K562 (cell line): ENCODE results near the gene ZNF646. TPM values are rescaled to one million over a fixed set of nuclear protein-coding genes. Genes with fewer than 3 reads are reported as not detected.

Source experiments
- CBFA2T3 ChIP-seq: fragments of 450-650 bp; IDR thresholded peaks from 2 replicates; pipeline ENCODE4 v1.6.1; 2017
- EP300 ChIP-seq: IDR thresholded peaks from 2 replicates; pipeline ENCODE4 v1.6.1; 2012; ENCODE audit warnings: low read length, improper control_type of control experiment
- ESRRB ChIP-seq: fragments of 250-450 bp; sonication (Bioruptor Pico); IDR thresholded peaks from 2 replicates; pipeline ENCODE4 v1.5.0; 2020; ENCODE audit warnings: mild to moderate bottlenecking, moderate library complexity, borderline replicate concordance
- JUN ChIP-seq, 2 experiments: sonication (generic) in 1 of 2; formaldehyde crosslinking in 1 of 2; IDR thresholded peaks; 2 replicates each; pipeline versions ENCODE4 v1.6.1 to v1.8.0; 2012 to 2022; ENCODE audit warnings: borderline replicate concordance in 2 of 2, mild to moderate bottlenecking in 2 of 2, improper control_type of control experiment in 1 of 2, low read depth in 1 of 2, low read length in 1 of 2, missing genetic modification reagents in 1 of 2
- KAT7 ChIP-seq: sonication (generic); formaldehyde crosslinking; IDR thresholded peaks from 2 replicates; pipeline ENCODE4 v1.8.0; 2022; ENCODE audit warnings: missing genetic modification reagents, mild to moderate bottlenecking, borderline replicate concordance
- KDM1A ChIP-seq, 2 experiments: fragments of 450-650 bp; IDR thresholded peaks; 2 replicates each; pipeline ENCODE4 v1.6.1; 2016; ENCODE audit warnings: mild to moderate bottlenecking in 2 of 2
- MTA1 ChIP-seq: fragments of 450-650 bp; IDR thresholded peaks from 2 replicates; pipeline ENCODE4 v1.6.1; 2017; ENCODE audit warnings: borderline replicate concordance
- MYNN ChIP-seq, 2 experiments: sonication (generic); formaldehyde crosslinking in 1 of 2; IDR thresholded peaks; 2 replicates each; pipeline versions ENCODE4 v1.5.0 to v1.6.1; 2016 to 2020; ENCODE audit warnings: antibody characterized with exemption in 1 of 2, missing genetic modification reagents in 1 of 2
- NR2C1 ChIP-seq, 2 experiments: fragments of 450-650 bp; IDR thresholded peaks; 2 replicates each; pipeline ENCODE4 v1.6.1; 2017; ENCODE audit warnings: mild to moderate bottlenecking in 2 of 2, antibody characterized with exemption in 1 of 2, inconsistent platforms in 1 of 2, missing compliant biosample characterization in 1 of 2, missing genetic modification characterization in 1 of 2
- NR2F6 ChIP-seq: fragments of 450-650 bp; formaldehyde crosslinking; IDR thresholded peaks from 2 replicates; pipeline ENCODE4 v1.4.0; 2020; ENCODE audit warnings: mild to moderate bottlenecking
- NUFIP1 ChIP-seq: fragments of 450-650 bp; IDR thresholded peaks from 2 replicates; pipeline ENCODE4 v1.6.1; 2018; ENCODE audit not compliant: partially characterized antibody
- POLR2G ChIP-seq: fragments of 200-400 bp; formaldehyde crosslinking; IDR thresholded peaks from 2 replicates; pipeline ENCODE4 v1.6.1; 2017; ENCODE audit warnings: low read depth, mild to moderate bottlenecking, antibody characterized with exemption, low read length, moderate library complexity
- RCOR1 ChIP-seq, 2 experiments: IDR thresholded peaks; 2 replicates each; pipeline ENCODE4 v1.6.1; 2012; ENCODE audit warnings: low read depth in 2 of 2, low read length in 2 of 2, borderline replicate concordance in 1 of 2, improper control_type of control experiment in 1 of 2
- RFX7 ChIP-seq: fragments of 250-450 bp; sonication (Bioruptor Pico); IDR thresholded peaks from 2 replicates; pipeline ENCODE4 v1.5.1; 2021; ENCODE audit warnings: mild to moderate bottlenecking
- RHOXF2B ChIP-seq: fragments of 250-450 bp; sonication (Bioruptor Pico); conservative IDR thresholded peaks from 2 replicates; pipeline ENCODE4 v1.5.1; 2021
- TBL1XR1 ChIP-seq, 2 experiments: IDR thresholded peaks; 2 replicates each; pipeline ENCODE4 v1.6.1; 2012; ENCODE audit warnings: improper control_type of control experiment in 2 of 2, low read length in 2 of 2, mild to moderate bottlenecking in 1 of 2
- U2AF1 ChIP-seq: fragments of 200-400 bp; formaldehyde crosslinking; optimal IDR thresholded peaks from 2 replicates; pipeline ENCODE3; 2017; ENCODE audit warnings: mild to moderate bottlenecking, low read depth, low read length, moderate library complexity
- ZNF212 ChIP-seq: fragments of 450-650 bp; formaldehyde crosslinking; IDR thresholded peaks from 2 replicates; pipeline ENCODE4 v1.4.0; 2020; ENCODE audit warnings: mild to moderate bottlenecking
- ZNF311 ChIP-seq: fragments of 250-450 bp; sonication (Bioruptor Pico); IDR thresholded peaks from 2 replicates; pipeline ENCODE4 v1.4.0; 2020; ENCODE audit warnings: mild to moderate bottlenecking, moderate library complexity
- polyA plus RNA-seq, 8 experiments: library from polyadenylated mRNA; depleted of rRNA in 4 of 8; stranded (reverse) in 5 of 8; unstranded in 3 of 8; fragments of >200 nt; fragmentation: Nextera tagmentation in 2 of 8; fragmentation: Illumina TruSeq in 1 of 8; extraction: Ambion mirVana in 2 of 8; extraction: Trizol in 1 of 8; gene quantifications; 2 replicates each; pipeline versions ENCODE4 v1.2.1 to v1.2.3, GENCODE V29; 2011 to 2014; ENCODE audit warnings: inconsistent platforms in 1 of 8, missing spikeins in 1 of 8
- total RNA-seq, 7 experiments: library from RNA; depleted of rRNA in 6 of 7; stranded (reverse); fragments of >200 nt in 6 of 7; fragmentation: Illumina TruSeq in 2 of 7; extraction: Trizol in 2 of 7; gene quantifications; 2 replicates each; pipeline versions ENCODE4 v1.2.1 to v1.2.3, GENCODE V29; 2011 to 2021; ENCODE audit warnings: low replicate concordance in 1 of 7
- TF ChIP-seq, protein P1 (sequence below): IDR thresholded peaks from 2 replicates; pipeline ENCODE4 v1.6.1; 2011; ENCODE audit not compliant: insufficient read length; ENCODE audit errors: extremely low read depth
- TF ChIP-seq, protein P2 (sequence below), 2 experiments: fragments of 450-650 bp; IDR thresholded peaks; 2 replicates each; pipeline ENCODE4 v1.6.1; 2016; ENCODE audit warnings: mild to moderate bottlenecking in 2 of 2, borderline replicate concordance in 1 of 2, low read depth in 1 of 2, moderate library complexity in 1 of 2

The ZNF646 gene
- total and polyA plus RNA-seq, 9 of the 15 experiments (the other 6 are each of a cell fraction or from before 2014, with no cell fraction given), result 0.08 to 20.6 (median 8.0) TPM

DNA sequence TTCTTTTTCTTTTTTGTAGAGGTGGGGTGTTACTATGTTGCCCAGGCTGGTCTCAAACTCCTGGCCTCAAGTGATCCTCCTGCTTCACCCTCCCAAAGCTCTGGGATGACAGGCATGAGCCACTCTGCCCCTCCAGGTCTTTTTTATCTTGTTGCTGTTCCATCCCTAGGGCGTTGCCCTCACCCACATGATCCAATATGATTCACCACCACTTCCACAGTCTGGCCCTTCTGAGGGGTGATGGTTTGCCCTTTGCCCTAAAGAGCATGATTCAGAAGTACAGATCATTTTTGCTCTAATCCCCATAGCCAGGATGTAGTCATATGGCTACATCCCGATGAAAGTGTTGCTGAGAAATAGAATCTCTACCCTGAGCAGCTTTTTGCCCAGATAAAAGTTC lies 22.1 kb upstream of the ZNF646 start (continued):
- TF ChIP-seq, protein P1, sequence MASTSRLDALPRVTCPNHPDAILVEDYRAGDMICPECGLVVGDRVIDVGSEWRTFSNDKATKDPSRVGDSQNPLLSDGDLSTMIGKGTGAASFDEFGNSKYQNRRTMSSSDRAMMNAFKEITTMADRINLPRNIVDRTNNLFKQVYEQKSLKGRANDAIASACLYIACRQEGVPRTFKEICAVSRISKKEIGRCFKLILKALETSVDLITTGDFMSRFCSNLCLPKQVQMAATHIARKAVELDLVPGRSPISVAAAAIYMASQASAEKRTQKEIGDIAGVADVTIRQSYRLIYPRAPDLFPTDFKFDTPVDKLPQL, result no peak
- no peak for TF ChIP-seq NR2F6 (CRISPR knock-in tag)
- 0 out of 2 replicates have a peak, but pooled peaks have one; percentile 20 for TF ChIP-seq EP300
- TF ChIP-seq RFX7, result no peak
- TF ChIP-seq NR2C1 (IDR thresholded peaks at IDR 0.05), result no peak
- TF ChIP-seq NR2C1 (tag; IDR thresholded peaks at IDR 0.05), result peak; percentile 57
- TF ChIP-seq CBFA2T3, result peak; percentile 41
- no peak for TF ChIP-seq U2AF1
- TF ChIP-seq RHOXF2B (CRISPR knock-in tag), result no peak
- TF ChIP-seq MYNN (IDR thresholded peaks at IDR 0.05), result peak; percentile 28; the same call in 1 of the 2 replicates
- no peak for TF ChIP-seq MYNN (CRISPR knock-in tag; IDR thresholded peaks at IDR 0.05)
- no peak for TF ChIP-seq NUFIP1
- no peak for TF ChIP-seq POLR2G
- TF ChIP-seq ZNF311 (CRISPR knock-in tag), result no peak
- no peak for TF ChIP-seq ZNF212
- TF ChIP-seq KAT7 (CRISPR knock-in tag), result no peak
- TF ChIP-seq MTA1, result no peak
- TF ChIP-seq RCOR1 (IDR thresholded peaks at IDR 0.05; ENCODE audit: borderline replicate concordance in 1 of 2, low read depth in 2 of 2, low read length in 2 of 2), result peak in 1 of 2 experiments; percentile 79; a peak in 1 of 4 replicates
- TF ChIP-seq KDM1A (IDR thresholded peaks at IDR 0.05), result peak; percentile 66 to 71; a peak in 3 of 4 replicates
- TF ChIP-seq TBL1XR1 (IDR thresholded peaks at IDR 0.05; ENCODE audit: low read length in 2 of 2), result 0 out of 4 replicates have a peak, but pooled peaks of 1 of the 2 experiments have one; percentile 16
- peak; percentile 73 for TF ChIP-seq JUN (IDR thresholded peaks at IDR 0.05; ENCODE audit: borderline replicate concordance, low read depth, low read length)
- TF ChIP-seq JUN (CRISPR knock-in tag; IDR thresholded peaks at IDR 0.05; ENCODE audit: borderline replicate concordance), result no peak
- TF ChIP-seq, protein P2, sequence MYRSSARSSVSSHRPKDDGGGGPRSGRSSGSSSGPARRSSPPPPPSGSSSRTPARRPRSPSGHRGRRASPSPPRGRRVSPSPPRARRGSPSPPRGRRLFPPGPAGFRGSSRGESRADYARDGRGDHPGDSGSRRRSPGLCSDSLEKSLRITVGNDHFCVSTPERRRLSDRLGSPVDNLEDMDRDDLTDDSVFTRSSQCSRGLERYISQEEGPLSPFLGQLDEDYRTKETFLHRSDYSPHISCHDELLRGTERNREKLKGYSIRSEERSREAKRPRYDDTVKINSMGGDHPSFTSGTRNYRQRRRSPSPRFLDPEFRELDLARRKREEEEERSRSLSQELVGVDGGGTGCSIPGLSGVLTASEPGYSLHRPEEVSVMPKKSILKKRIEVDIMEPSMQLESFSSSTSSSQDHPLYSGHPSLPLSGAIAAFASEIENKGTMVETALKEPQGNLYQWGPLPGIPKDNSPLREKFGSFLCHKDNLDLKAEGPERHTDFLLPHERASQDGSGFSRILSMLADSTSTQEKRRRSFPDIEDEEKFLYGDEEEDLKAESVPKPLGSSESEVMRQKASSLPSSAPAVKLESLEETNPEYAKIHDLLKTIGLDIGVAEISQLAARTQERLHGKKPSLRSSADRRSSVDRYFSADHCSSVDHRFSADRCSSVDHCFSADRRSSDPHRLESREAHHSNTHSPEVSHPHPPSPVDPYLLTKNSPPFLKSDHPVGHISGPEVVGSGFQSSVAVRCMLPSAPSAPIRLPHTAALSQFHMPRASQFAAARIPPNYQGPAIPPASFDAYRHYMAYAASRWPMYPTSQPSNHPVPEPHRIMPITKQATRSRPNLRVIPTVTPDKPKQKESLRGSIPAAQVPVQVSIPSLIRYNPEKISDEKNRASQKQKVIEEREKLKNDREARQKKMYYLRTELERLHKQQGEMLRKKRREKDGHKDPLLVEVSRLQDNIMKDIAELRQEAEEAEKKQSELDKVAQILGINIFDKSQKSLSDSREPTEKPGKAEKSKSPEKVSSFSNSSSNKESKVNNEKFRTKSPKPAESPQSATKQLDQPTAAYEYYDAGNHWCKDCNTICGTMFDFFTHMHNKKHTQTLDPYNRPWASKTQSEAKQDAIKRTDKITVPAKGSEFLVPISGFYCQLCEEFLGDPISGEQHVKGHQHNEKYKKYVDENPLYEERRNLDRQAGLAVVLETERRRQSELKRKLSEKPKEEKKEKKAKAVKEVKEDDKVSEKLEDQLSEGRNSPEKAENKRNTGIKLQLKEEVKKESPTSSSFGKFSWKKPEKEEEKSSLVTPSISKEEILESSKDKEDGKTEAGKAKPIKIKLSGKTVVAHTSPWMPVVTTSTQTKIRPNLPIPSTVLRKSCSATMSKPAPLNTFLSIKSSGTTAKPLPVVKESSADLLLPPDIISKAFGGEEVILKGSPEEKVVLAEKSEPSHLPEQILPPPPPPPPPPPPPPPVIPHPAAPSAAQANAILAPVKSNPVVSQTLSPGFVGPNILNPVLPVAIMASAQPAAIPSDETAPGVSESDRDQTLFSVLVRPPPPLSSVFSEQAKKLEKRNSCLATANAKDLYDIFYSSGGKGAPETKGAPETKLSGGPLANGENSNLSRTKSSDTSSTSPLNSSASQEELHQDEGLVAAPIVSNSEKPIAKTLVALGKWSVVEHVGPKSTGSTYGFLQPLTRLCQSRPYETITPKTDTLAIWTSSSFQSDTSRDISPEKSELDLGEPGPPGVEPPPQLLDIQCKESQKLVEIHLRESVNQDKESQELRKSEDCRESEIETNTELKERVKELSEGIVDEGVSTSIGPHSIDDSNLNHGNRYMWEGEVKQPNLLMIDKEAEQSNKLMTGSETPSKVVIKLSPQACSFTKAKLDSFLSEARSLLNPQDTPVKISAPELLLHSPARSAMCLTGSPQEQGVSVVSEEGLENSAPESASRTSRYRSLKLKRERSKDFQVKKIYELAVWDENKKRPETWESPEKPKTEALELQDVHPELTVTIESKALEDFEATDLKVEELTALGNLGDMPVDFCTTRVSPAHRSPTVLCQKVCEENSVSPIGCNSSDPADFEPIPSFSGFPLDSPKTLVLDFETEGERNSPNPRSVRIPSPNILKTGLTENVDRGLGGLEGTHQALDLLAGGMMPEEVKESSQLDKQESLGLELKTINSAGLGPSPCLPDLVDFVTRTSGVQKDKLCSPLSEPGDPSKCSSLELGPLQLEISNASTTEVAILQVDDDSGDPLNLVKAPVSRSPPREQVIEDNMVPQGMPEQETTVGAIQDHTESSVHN (IDR thresholded peaks at IDR 0.05; ENCODE audit: borderline replicate concordance in 1 of 2, low read depth in 1 of 2), result no peak
- no peak for TF ChIP-seq ESRRB
